Right renal pelvis (tissue), 4 donors: ENCODE measurements around the gene TOGARAM2. TPM values are rescaled to one million over a fixed set of nuclear protein-coding genes. Genes with fewer than 3 reads are reported as not detected.

Source experiments
- DNase-seq, 4 donors: peaks; one replicate each; pipeline ENCODE4 v3.0.0-alpha.2; 2013; ENCODE audit warnings: low read depth in 4 of 4, low spot score in 3 of 4, missing footprints in 1 of 4
- polyA plus RNA-seq, 4 donors: library from polyadenylated mRNA; unstranded; fragments of 120-200 nt; gene quantifications; one replicate each; pipeline ENCODE4 v1.2.1, GENCODE V29; 2013; ENCODE audit not compliant: insufficient read length in 4 of 4

Gene TOGARAM2
- polyA plus RNA-seq = 1 to 10 TPM in 3 of 4 donors, under 1 TPM in 1; 1.00 to 1.3 (median 1.1) TPM

- DNase-seq = peak in 3 of 4 donors; percentile 43 to 44 (median 44)
Observed at GRCh38 chr2:28981016-28981441, at the start of gene TOGARAM2. TSS of gene TOGARAM2 (plus strand) at chr2:28981298. CDS start at chr2:28994835, 13,537 bp downstream.

GRCh38 chr2:28934769-28935168 is 46.3 kb upstream of the TOGARAM2 start:
- DNase-seq = no peak

- no peak for DNase-seq
Observed at GRCh38 chr2:28941008-28941407, 40.1 kb upstream of the TOGARAM2 start.

GRCh38 chr2:28944535-28945248 is 36.4 kb upstream of the TOGARAM2 start:
- no peak for DNase-seq

GRCh38 chr2:28948160-28948559 is 32.9 kb upstream of the TOGARAM2 start:
- DNase-seq = no peak

GRCh38 chr2:28949190-28949589 is 31.9 kb upstream of the TOGARAM2 start:
- no peak for DNase-seq

- DNase-seq = no peak
Observed at GRCh38 chr2:28949617-28950305, 31.3 kb upstream of the TOGARAM2 start.

- DNase-seq = no peak
Observed at GRCh38 chr2:28950941-28951630, 30.0 kb upstream of the TOGARAM2 start.

GRCh38 chr2:28951910-28952835 is 28.9 kb upstream of the TOGARAM2 start:
- DNase-seq = no peak

GRCh38 chr2:28952836-28953211 is 28.3 kb upstream of the TOGARAM2 start:
- no peak for DNase-seq

- no peak for DNase-seq
Observed at GRCh38 chr2:28955467-28955866, 25.6 kb upstream of the TOGARAM2 start.

GRCh38 chr2:28956415-28956826 is 24.7 kb upstream of the TOGARAM2 start:
- no peak for DNase-seq

- no peak for DNase-seq
Observed at GRCh38 chr2:28956890-28957289, 24.2 kb upstream of the TOGARAM2 start.

- peak; percentile 60 to 67 (median 64) for DNase-seq
Observed at GRCh38 chr2:28958689-28959088, 22.4 kb upstream of the TOGARAM2 start.

GRCh38 chr2:28960401-28960800 is 20.7 kb upstream of the TOGARAM2 start:
- DNase-seq = no peak

- DNase-seq = no peak
Observed at GRCh38 chr2:28962505-28962904, 18.6 kb upstream of the TOGARAM2 start.

- no peak for DNase-seq
Observed at GRCh38 chr2:28970464-28971160, 10.5 kb upstream of the TOGARAM2 start.

GRCh38 chr2:28972778-28973335 is 8.2 kb upstream of the TOGARAM2 start:
- no peak for DNase-seq

GRCh38 chr2:28974252-28974651 is 6.8 kb upstream of the TOGARAM2 start:
- no peak for DNase-seq
